H7 (cell line): Measurements from ENCODE around the gene TCTN1. TPM values are rescaled to one million over a fixed set of nuclear protein-coding genes. Genes with fewer than 3 reads are reported as not detected.
"Not testable (repeated sequence)": the region's sequence is repeated elsewhere in the genome, so short reads cannot be mapped to it uniquely, and the experiment has no call there.

Source experiments
- DNase-seq: peaks from one replicate; pipeline ENCODE4 v3.0.0; 2012
- H3K27me3 ChIP-seq: 2 replicates; pipeline ENCODE4 v1.6.0; 2011; ENCODE audit warnings: mild to moderate bottlenecking, low read length; ENCODE audit not compliant: control insufficient read depth, insufficient read depth
- H3K36me3 ChIP-seq: replicated peaks from 2 replicates; pipeline ENCODE4 v1.5.1; 2011; ENCODE audit warnings: low read length; ENCODE audit not compliant: control insufficient read depth, insufficient read depth
- H3K4me3 ChIP-seq: 2 replicates; pipeline ENCODE4 v1.5.1; 2011; ENCODE audit warnings: low read depth, mild to moderate bottlenecking, control low read depth, low read length, moderate library complexity; ENCODE audit not compliant: insufficient read depth
- total RNA-seq: library from RNA; depleted of rRNA; stranded (reverse); fragments of >200 nt; shearing (Covaris generic); gene quantifications from 2 replicates; pipeline ENCODE4 v1.2.3, GENCODE V29; 2014

Gene TCTN1
- total RNA-seq, 1 experiment from 2014 or later = 7.8 TPM

DNA sequence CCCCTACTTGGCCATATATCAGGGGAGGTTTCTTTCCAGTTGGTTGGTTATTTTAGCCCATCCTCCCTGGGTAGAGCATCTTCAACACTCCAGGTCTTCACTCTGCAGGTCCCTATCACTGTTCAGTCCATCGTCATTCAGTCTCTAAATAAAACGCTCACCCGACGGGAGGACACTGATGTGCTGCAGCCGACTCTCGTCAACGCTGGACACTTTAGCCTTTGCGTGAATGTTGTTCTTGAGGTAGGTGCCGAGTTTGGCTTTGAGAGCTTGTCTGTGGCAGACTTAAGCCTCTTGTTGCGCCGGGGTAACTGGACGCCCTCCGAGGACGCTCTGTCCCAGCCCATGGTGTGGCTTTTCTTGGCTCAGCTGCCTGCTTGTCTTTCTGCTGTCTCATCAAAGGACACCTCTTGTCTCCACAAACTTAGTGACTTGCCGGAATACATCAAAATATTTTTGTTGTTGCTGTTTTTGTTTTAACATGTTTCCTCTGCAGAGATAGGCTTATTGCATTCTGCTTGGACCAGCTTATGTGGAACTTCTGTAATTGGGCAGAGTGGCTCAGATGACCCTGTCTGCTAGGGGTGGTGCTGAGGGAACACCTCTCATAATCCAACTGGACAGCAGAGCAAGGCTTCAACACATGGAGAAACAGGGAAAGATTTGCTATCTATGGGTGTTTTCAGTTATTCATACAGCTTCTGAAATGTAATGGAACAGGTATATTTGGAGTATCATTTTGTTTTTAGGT is 26.5 kb downstream of the TCTN1 start:
- no peaks in the 10 kb centered on the region for H3K27me3 ChIP-seq
- no peaks in the 10 kb centered on the region for H3K36me3 ChIP-seq
- no peak for DNase-seq
- H3K4me3 ChIP-seq = no peak overlapping the region

- DNase-seq = peak; percentile 56
- no peaks in the 10 kb centered on the region for H3K27me3 ChIP-seq
- H3K36me3 ChIP-seq = no peaks in the 10 kb centered on the region
- H3K4me3 ChIP-seq = no peak overlapping the region
Observed at GRCh38 chr12:110641521-110641920, 27.6 kb downstream of the TCTN1 start.

DNA sequence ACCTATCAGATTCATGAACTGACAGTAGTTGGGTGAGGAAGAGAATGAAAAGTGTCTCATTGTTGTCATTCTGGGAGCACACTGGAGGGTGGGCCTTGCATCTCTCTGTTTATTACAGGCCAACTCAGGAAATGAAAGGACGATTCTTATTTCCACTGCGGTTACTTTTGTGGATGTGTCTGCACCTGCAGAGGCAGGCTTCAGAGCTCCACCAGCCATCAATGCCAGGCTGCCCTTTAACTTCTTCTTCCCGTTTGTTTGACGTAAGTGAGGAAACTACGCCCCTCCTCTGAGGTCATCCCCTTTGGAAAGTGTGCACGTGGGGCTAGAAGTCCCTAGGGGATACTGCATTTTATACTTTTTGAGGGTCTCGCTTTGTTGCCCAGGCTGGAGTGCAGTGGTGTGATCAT is 33.7 kb downstream of the TCTN1 start:
- H3K27me3 ChIP-seq = no peaks in the 10 kb centered on the region
- H3K36me3 ChIP-seq = no peaks in the 10 kb centered on the region
- no peak overlapping the region for H3K4me3 ChIP-seq
- no peak for DNase-seq

GRCh38 chr12:110649341-110649847 is 35.5 kb downstream of the TCTN1 start:
- Histone ChIP-seq H3K36me3 (no peaks in the 10 kb centered on the region), H3K4me3 (no peak overlapping the region), H3K27me3 (no peaks in the 10 kb centered on the region)
- peak; percentile 44 for DNase-seq

DNA sequence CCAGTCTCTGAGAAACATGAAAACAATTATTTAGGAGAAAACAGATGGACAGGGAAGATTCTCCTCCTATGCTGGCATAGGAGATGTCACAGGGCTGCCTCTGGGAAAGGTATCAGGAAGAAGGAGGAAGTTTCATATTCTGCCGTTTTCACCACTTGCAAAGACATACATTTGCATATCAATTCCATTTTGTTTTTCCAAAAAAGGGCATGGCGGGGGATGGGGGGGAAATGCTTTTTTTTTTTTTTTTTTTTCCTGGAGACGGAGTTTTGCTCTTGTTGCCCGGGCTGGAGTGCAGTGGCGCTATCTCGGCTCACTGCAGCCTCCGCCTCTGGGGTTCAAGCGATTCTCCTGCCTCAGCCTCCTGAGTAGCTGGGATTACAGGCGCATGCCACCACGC is 40.3 kb downstream of the TCTN1 start:
- DNase-seq, H3K4me3 ChIP-seq, H3K27me3 ChIP-seq, H3K36me3 ChIP-seq: not testable (repeated sequence)

DNA sequence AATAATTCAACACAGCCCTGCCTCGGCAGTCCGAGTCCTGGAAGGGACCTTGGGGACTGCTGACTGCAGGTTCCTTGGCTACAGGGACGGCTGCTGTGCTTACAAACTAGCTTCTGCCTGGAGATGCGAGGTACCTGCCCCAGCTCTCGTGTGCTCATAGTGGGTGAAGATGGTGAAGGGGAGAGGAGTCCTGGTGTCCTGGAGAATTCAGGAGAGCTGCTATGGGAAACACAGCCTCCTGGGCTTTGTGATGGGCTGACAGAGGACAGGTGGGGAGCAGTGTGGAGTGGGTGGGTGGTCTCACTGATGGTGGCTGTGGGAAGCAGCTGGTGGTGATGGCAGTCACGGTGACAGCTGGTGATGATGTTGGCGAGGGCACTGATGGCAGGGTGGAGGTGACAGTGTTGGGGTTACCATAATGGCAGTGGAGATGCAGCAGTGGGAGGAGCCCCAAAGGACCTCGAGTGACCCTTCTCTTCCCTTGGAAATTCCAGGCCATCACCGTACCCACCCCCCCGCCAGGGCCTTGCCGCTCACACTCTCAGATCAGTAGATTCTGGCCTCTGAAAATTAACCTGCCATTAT is 42.2 kb downstream of the TCTN1 start:
- Histone ChIP-seq H3K27me3 (no peaks in the 10 kb centered on the region), H3K36me3 (no peaks in the 10 kb centered on the region), H3K4me3 (no peak overlapping the region)
- no peak for DNase-seq

DNA sequence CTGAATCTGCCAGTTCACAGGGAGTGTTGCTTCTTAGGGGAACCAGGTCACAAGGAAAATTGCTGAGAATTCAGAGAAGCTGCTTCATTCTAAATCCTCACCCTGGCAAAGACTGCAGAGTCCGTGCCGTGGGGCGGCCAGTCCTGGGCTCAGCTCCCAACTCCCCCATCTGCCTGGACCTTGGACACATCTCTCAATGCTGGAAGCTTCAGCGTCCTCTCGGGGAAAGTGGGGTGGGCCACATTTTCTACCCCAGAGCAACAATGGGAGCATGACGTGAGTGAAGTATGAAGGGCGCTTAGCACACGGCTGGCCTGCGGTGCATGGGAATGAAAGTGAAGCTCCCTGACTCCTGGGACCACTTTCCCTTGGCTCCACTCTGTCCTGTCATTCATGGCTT is 43.8 kb downstream of the TCTN1 start:
- no peak for DNase-seq
- Histone ChIP-seq H3K27me3 (no peaks in the 10 kb centered on the region), H3K4me3 (no peak overlapping the region), H3K36me3 (no peaks in the 10 kb centered on the region)

- no peaks in the 10 kb centered on the region for H3K36me3 ChIP-seq
- no peak for DNase-seq
- no peaks in the 10 kb centered on the region for H3K27me3 ChIP-seq
- no peak overlapping the region for H3K4me3 ChIP-seq
Observed at GRCh38 chr12:110658242-110658641, 44.3 kb downstream of the TCTN1 start.

DNA sequence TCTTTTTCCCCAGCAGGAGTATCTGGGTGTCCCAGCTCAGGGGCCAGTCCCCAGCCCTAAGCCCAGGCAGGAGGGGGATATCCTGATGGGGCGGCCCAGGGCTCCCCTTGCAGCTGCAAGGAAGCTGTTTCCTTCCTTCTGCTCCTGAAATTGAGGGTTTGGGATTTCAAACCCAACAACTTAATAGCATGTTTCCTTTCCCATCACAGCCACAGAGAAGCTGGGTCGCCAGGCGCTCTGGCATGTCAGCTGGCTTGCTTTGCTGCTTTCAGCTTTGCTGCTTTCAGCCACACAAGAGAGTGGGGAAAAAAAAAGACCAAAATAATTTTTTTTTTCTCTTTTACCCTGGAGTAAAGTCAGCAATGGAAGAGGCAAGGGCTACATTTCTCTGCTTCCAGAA is 44.9 kb downstream of the TCTN1 start:
- DNase-seq = no peak
- no peaks in the 10 kb centered on the region for H3K36me3 ChIP-seq
- no peak overlapping the region for H3K4me3 ChIP-seq
- no peaks in the 10 kb centered on the region for H3K27me3 ChIP-seq

DNA sequence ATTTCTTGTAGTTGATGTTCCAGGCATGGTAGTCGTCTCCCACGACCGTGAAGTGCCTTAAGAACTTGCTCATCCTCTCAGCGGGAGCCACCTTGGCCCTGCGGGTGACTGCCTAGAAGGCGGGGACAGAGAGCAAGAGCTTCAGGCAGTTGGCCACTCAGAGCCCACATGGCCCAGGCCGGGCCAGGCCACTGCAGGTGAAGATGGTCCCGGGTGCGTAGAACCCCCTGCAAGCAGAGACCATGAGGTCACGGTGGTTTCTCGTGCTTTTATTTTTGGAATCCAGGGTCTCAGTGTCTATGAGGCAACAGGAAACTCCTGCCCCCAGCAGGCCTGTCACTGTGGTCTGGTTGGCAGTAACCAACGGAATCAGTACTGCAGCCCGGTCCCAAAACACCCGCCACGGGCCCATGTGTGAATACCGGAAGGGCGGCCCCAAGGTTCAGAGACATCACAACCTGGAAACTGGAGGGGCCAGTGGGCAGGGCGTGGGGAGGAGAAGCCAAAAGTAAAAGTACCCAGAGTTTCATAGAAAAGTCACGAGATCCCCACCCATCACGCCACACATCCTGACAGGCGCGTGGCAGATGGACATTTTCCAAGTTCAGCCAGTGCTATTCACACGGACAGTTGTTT is 47.5 kb downstream of the TCTN1 start:
- Histone ChIP-seq H3K36me3 (no peaks in the 10 kb centered on the region), H3K27me3 (no peaks in the 10 kb centered on the region), H3K4me3 (no peak overlapping the region)
- DNase-seq = peak; percentile 52

DNA sequence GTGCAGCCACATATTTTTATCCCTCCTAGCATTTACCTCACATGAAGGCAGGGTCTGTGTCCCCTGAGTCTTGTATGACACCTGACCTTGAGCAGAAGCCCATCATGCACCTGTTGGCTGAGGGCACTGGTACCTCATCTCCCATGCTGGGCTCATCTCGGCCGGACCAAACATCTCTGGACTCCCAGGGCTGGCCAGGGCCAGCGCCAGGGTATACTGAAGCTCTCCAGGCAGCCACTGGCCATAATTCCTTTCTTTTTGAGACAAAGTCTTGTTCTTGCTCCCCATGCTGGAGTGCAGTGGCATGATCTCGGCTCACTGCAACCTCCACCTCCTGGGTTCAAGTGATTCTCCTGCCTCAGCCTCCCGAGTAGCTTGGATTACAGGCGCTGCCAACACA is 53.0 kb downstream of the TCTN1 start:
- no peak for DNase-seq
- no peak overlapping the region for H3K4me3 ChIP-seq
- no peaks in the 10 kb centered on the region for H3K27me3 ChIP-seq

DNA sequence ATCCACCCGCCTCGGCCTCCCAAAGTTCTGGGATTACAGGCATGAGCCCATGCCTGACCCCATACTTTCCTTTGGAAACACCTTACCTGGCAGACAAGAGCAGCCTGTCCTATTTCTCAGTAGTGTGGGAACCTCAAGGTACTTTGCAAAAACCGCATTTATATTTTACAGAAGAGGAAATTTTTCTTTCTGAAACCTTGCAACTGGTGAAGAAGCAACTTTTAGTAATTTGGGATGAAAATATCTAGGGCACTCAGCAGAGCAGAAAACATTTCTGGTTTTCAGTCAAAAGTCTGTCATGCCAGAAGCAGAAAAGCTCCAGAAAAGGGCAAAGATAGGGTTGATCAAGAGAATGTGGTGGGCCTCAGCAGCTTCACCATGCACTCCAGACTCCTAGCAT is 53.7 kb downstream of the TCTN1 start:
- Histone ChIP-seq H3K27me3 (no peaks in the 10 kb centered on the region), H3K4me3 (no peak overlapping the region), H3K36me3 (no peaks in the 10 kb centered on the region)
- DNase-seq = no peak

More for the DNA sequence above, 53.0 kb downstream of the TCTN1 start:
- no peaks in the 10 kb centered on the region for H3K36me3 ChIP-seq

- DNase-seq = no peak
- H3K27me3 ChIP-seq = no peaks in the 10 kb centered on the region
- H3K4me3 ChIP-seq = no peak overlapping the region
- H3K36me3 ChIP-seq = no peaks in the 10 kb centered on the region
Observed at GRCh38 chr12:110668480-110669192, 54.7 kb downstream of the TCTN1 start.

DNA sequence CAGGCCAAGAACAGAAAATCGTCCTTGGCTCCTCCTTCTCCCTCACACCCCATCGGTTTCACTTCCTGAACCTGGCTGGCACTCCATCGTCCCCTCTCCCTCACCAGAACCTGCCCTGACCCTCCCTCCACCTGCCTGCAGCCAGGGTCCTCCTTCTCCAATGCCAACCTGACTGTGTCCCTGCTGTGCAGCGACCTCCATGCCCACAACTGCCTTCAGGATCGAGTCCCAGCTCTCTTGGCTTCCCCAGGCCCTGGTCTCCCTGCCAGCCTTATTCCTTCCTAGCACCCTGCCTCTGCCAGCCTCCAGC is 55.2 kb downstream of the TCTN1 start:
- Histone ChIP-seq H3K36me3 (no peaks in the 10 kb centered on the region), H3K4me3 (no peak overlapping the region), H3K27me3 (no peaks in the 10 kb centered on the region)
- DNase-seq = no peak
